CD14-positive monocyte (primary cell): ENCODE results near the gene UGT1A6. TPM values are rescaled to one million over a fixed set of nuclear protein-coding genes. Genes with fewer than 3 reads are reported as not detected.

ENCODE experiments used
- DNase-seq, 3 donors: peaks; one replicate each; pipeline ENCODE4 v3.0.0-alpha.2; 2011 to 2022
- H2AFZ ChIP-seq: 2 replicates; pipeline ENCODE4 v1.6.0; 2012; ENCODE audit warnings: mild to moderate bottlenecking, low read depth, low read length, inconsistent platforms; ENCODE audit not compliant: insufficient read depth, poor library complexity, severe bottlenecking
- H3K27ac ChIP-seq, 2 donors: 1 replicate in 1 of 2; 2 replicates in 1 of 2; pipeline ENCODE4 v1.5.1; 2012 to 2013; ENCODE audit warnings: low read length in 2 of 2, control low read depth in 1 of 2, inconsistent platforms in 1 of 2, low read depth in 1 of 2, mild to moderate bottlenecking in 1 of 2
- H3K27me3 ChIP-seq, 2 donors: one replicate each; pipeline versions ENCODE4 v1.6.0 to v1.6.1; 2011 to 2013; ENCODE audit warnings: low read length in 2 of 2; ENCODE audit not compliant: control insufficient read depth in 2 of 2, insufficient read depth in 2 of 2
- H3K36me3 ChIP-seq, 2 donors: replicated peaks in 1 of 2; 1 replicate in 1 of 2; 2 replicates in 1 of 2; pipeline versions ENCODE4 v1.5.1 to v1.6.1; 2012 to 2013; ENCODE audit warnings: low read length in 2 of 2, control low read depth in 1 of 2, inconsistent platforms in 1 of 2, mild to moderate bottlenecking in 1 of 2; ENCODE audit not compliant: insufficient read depth in 2 of 2, control insufficient read depth in 1 of 2
- H3K4me1 ChIP-seq, 2 donors: 1 replicate in 1 of 2; 2 replicates in 1 of 2; pipeline versions ENCODE4 v1.5.1 to v1.6.1; 2012 to 2013; ENCODE audit warnings: low read length in 2 of 2, control low read depth in 1 of 2, inconsistent platforms in 1 of 2, mild to moderate bottlenecking in 1 of 2, moderate library complexity in 1 of 2; ENCODE audit not compliant: insufficient read depth in 2 of 2, control insufficient read depth in 1 of 2
- H3K4me2 ChIP-seq: replicated peaks from 2 replicates; pipeline ENCODE3; 2012; ENCODE audit warnings: low read length, moderate library complexity, mild to moderate bottlenecking; ENCODE audit not compliant: poor library complexity, severe bottlenecking; ENCODE audit errors: extremely low read depth
- H3K4me3 ChIP-seq, 3 experiments: fragments of 200-600 bp in 1 of 3; sonication (generic) in 1 of 3; replicated peaks in 1 of 3; 1 replicate in 2 of 3; 2 replicates in 1 of 3; pipeline ENCODE4 v1.5.1; 2011 to 2013; ENCODE audit warnings: low read length in 3 of 3, mild to moderate bottlenecking in 3 of 3, control low read depth in 2 of 3, low read depth in 2 of 3, inconsistent platforms in 1 of 3, moderate library complexity in 1 of 3
- H3K79me2 ChIP-seq: 2 replicates; pipeline ENCODE4 v1.6.0; 2012; ENCODE audit warnings: mild to moderate bottlenecking, control low read depth, inconsistent platforms, low read length, moderate library complexity; ENCODE audit not compliant: insufficient read depth
- H3K9ac ChIP-seq: 2 replicates; pipeline ENCODE4 v1.6.0; 2017; ENCODE audit warnings: low read length, mild to moderate bottlenecking; ENCODE audit not compliant: insufficient read depth, poor library complexity, severe bottlenecking
- H3K9me3 ChIP-seq, 2 donors: replicated peaks in 1 of 2; 1 replicate in 1 of 2; 2 replicates in 1 of 2; pipeline versions ENCODE4 v1.5.1 to v1.6.1; 2012 to 2013; ENCODE audit warnings: low read length in 2 of 2, control low read depth in 1 of 2; ENCODE audit not compliant: control insufficient read depth in 1 of 2, insufficient read depth in 1 of 2
- H4K20me1 ChIP-seq: 2 replicates; pipeline ENCODE4 v1.6.0; 2012; ENCODE audit warnings: mild to moderate bottlenecking, low read length, control low read depth, moderate library complexity; ENCODE audit not compliant: insufficient read depth
- H3K27ac Mint-ChIP-seq, 7 donors: one replicate each; pipeline ENCODE4 v1.8.0; 2020; ENCODE audit warnings: mild to moderate bottlenecking in 7 of 7, mixed read lengths in 7 of 7, moderate library complexity in 6 of 7, inconsistent platforms in 2 of 7
- H3K27me3 Mint-ChIP-seq, 3 donors: one replicate each; pipeline ENCODE4 v1.8.0; 2021 to 2022; ENCODE audit warnings: low read depth in 3 of 3, mild to moderate bottlenecking in 3 of 3, mixed read lengths in 3 of 3, moderate library complexity in 3 of 3, inconsistent platforms in 1 of 3
- H3K36me3 Mint-ChIP-seq, 2 donors: one replicate each; pipeline ENCODE4 v1.8.0; 2020; ENCODE audit warnings: mixed read lengths in 2 of 2, inconsistent platforms in 1 of 2, mild to moderate bottlenecking in 1 of 2
- H3K4me1 Mint-ChIP-seq: one replicate; pipeline ENCODE4 v1.8.0; 2020; ENCODE audit warnings: mild to moderate bottlenecking, mixed read lengths
- H3K4me3 Mint-ChIP-seq, 2 donors: one replicate each; pipeline ENCODE4 v1.8.0; 2020; ENCODE audit warnings: mild to moderate bottlenecking in 2 of 2, mixed read lengths in 2 of 2, moderate library complexity in 1 of 2
- H3K9me3 Mint-ChIP-seq, 7 donors: one replicate each; pipeline ENCODE4 v1.8.0; 2020 to 2022; ENCODE audit warnings: mixed read lengths in 7 of 7, mild to moderate bottlenecking in 6 of 7, moderate library complexity in 6 of 7, inconsistent platforms in 2 of 7
- WGBS: methylation state at CpG from one replicate; pipeline ENCODE4 v1.1.5; 2013; ENCODE audit warnings: missing lambda C conversion rate; ENCODE audit not compliant: insufficient coverage; 5-methylcytosine and 5-hydroxymethylcytosine counted together
- intact Hi-C, 2 donors: fragments of 100-400 bp; cut with micrococcal nuclease; formaldehyde crosslinking; loops; one replicate each; pipeline versions ENCODE4 v1.15.0 to v1.15.1; 2023
- polyA plus RNA-seq, 3 donors: library from polyadenylated mRNA; depleted of rRNA in 1 of 3; unstranded in 2 of 3; stranded (reverse) in 1 of 3; fragments of 300-500 nt in 2 of 3; fragments of >200 nt in 1 of 3; fragmentation: Illumina TruSeq in 2 of 3; gene quantifications; 1 replicate in 2 of 3; 2 replicates in 1 of 3; pipeline ENCODE4 v1.2.3, GENCODE V29; 2012 to 2021
- TF ChIP-seq, protein P1 (sequence below): fragments of 200-600 bp; IDR thresholded peaks from one replicate; pipeline ENCODE4 v1.8.0; 2022; ENCODE audit warnings: antibody characterized with exemption, mild to moderate bottlenecking

UGT1A6 gene
- polyA plus RNA-seq, 3 donors: not detected

GRCh38 chr2:233813236-233814055 lies 120.8 kb downstream of the UGT1A6 start:
- 83% methylated on average over 1 of the region's 3 CpGs for WGBS
- Histone ChIP-seq H3K27me3 (no peaks in the 10 kb centered on the region), H4K20me1 (no peaks in the 10 kb centered on the region), H2AFZ (no peak overlapping the region), H3K36me3 (no peaks in the 10 kb centered on the region), H3K79me2 (no peaks in the 10 kb centered on the region), H3K4me3 (no peak overlapping the region), H3K27ac (no peak overlapping the region), H3K9ac (no peak overlapping the region), H3K9me3 (no peaks in the 10 kb centered on the region), H3K4me2 (no peak overlapping the region), H3K4me1 (no peaks in the 10 kb centered on the region)
- Mint-ChIP-seq H3K27me3 (peaks cover 2 to 8% (median 7%) of the 10 kb centered on the region in 3 donors), H3K4me3 (no peak overlapping the region), H3K27ac (no peak overlapping the region), H3K36me3 (no peaks in the 10 kb centered on the region), H3K9me3 (peaks cover 0 to 6% (median 2%) of the 10 kb centered on the region in 7 donors), H3K4me1 (no peaks in the 10 kb centered on the region)
- intact Hi-C loops: no loop called here
- DNase-seq: no peak
- TF ChIP-seq, protein P1, sequence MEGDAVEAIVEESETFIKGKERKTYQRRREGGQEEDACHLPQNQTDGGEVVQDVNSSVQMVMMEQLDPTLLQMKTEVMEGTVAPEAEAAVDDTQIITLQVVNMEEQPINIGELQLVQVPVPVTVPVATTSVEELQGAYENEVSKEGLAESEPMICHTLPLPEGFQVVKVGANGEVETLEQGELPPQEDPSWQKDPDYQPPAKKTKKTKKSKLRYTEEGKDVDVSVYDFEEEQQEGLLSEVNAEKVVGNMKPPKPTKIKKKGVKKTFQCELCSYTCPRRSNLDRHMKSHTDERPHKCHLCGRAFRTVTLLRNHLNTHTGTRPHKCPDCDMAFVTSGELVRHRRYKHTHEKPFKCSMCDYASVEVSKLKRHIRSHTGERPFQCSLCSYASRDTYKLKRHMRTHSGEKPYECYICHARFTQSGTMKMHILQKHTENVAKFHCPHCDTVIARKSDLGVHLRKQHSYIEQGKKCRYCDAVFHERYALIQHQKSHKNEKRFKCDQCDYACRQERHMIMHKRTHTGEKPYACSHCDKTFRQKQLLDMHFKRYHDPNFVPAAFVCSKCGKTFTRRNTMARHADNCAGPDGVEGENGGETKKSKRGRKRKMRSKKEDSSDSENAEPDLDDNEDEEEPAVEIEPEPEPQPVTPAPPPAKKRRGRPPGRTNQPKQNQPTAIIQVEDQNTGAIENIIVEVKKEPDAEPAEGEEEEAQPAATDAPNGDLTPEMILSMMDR: no peak

DNA sequence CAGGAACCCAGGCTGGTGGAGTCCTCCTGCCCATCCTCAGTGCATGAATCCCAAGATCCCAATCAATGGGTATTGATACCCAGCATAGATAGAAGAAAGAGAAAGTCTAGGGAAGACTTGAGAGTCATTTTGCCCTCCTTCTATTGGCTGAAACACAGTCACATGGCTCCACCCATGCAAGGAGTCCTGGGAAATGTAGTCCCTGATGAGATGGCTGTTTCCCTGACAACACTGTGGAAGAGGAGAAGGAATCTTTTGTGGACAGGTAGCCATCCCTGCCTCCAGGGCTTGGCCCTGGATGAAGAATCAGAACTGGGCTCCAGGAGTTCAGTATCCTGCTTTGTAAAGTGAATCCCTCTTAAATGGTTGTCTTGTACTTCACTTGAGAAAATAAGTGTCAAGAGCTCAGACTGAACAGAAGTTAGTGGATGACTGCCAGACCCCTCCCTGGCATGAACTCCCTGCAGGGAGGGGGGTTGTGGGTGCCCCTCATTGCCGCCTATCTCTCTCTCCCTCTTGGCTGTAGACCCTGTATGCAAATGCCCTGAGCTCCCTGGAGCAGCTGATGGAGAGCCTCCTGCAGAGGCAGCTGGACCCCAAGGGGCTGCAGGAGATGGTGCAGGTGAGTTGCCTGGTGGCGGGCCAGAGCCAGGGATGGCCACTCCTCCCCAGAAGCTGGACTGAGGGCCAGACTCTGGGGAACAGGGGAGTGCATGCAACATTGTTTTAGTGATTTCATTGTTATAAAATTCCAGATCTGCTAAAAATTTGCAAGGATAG lies 121.6 kb downstream of the UGT1A6 start:
- H3K36me3 Mint-ChIP-seq: no peaks in the 10 kb centered on the region
- H3K4me1 Mint-ChIP-seq: no peaks in the 10 kb centered on the region
- H3K4me3 ChIP-seq: no peak overlapping the region
- H3K4me2 ChIP-seq: no peak overlapping the region
- no peaks in the 10 kb centered on the region for H3K36me3 ChIP-seq
- no peaks in the 10 kb centered on the region for H3K27me3 ChIP-seq
- WGBS: 91% methylated on average over 1 of the region's 2 CpGs
- no peaks in the 10 kb centered on the region for H3K79me2 ChIP-seq
- no peak overlapping the region for H3K9ac ChIP-seq
- H3K9me3 ChIP-seq: no peaks in the 10 kb centered on the region
- H3K27ac ChIP-seq: no peak overlapping the region
- no peak overlapping the region for H3K4me3 Mint-ChIP-seq
- H3K27me3 Mint-ChIP-seq: peaks cover 2 to 8% (median 7%) of the 10 kb centered on the region in 3 donors
- intact Hi-C loops: no loop called here
- H3K4me1 ChIP-seq: no peaks in the 10 kb centered on the region
- H2AFZ ChIP-seq: no peak overlapping the region
- no peaks in the 10 kb centered on the region for H4K20me1 ChIP-seq
- H3K9me3 Mint-ChIP-seq: peaks cover 0 to 6% (median 2%) of the 10 kb centered on the region in 7 donors
- TF ChIP-seq, protein P1: no peak
- no peak for DNase-seq
- H3K27ac Mint-ChIP-seq: no peak overlapping the region
